Measurements from ENCODE around the gene HOXD3.

Gene HOXD3

DNA sequence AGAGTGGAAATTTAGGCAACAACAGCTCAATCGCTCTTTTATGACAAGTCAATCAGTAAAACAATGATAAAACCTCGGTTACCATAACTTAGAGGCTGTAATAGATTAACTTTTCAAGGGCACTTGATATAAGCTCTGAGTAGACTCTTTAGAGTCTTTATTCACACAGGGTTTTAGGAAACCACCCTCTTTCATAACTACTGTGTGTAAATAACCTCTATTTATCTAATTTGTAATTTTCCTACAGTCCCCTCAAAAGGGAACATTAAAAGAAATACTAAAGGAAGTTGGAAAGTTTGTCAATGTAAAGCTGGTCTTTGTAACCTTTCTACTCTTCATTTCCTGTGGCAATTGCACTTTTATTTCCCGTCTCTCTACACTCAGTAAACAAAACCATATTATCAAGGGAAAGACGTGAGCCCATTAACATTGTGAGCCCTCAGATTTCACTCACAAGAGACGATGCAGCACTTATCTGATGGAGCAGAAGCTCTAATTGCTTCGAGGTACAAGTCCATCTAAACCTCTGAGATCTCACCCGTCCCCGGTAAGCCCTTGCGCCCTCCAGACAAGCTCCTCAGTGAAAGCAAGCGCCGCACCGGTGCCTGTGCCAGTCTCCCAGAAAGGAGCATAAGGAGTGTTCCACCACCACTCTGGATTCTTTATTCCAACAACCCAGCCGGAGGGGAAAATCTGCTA lies 30.2 kb downstream of the HOXD3 start:
- no peak for DNase-seq
- in situ Hi-C loops (cut with MboI; ENCODE audit: low pct_unique_long_range_greater_than_20kb, low sequenced_read_pairs) = no loop called here

DNA sequence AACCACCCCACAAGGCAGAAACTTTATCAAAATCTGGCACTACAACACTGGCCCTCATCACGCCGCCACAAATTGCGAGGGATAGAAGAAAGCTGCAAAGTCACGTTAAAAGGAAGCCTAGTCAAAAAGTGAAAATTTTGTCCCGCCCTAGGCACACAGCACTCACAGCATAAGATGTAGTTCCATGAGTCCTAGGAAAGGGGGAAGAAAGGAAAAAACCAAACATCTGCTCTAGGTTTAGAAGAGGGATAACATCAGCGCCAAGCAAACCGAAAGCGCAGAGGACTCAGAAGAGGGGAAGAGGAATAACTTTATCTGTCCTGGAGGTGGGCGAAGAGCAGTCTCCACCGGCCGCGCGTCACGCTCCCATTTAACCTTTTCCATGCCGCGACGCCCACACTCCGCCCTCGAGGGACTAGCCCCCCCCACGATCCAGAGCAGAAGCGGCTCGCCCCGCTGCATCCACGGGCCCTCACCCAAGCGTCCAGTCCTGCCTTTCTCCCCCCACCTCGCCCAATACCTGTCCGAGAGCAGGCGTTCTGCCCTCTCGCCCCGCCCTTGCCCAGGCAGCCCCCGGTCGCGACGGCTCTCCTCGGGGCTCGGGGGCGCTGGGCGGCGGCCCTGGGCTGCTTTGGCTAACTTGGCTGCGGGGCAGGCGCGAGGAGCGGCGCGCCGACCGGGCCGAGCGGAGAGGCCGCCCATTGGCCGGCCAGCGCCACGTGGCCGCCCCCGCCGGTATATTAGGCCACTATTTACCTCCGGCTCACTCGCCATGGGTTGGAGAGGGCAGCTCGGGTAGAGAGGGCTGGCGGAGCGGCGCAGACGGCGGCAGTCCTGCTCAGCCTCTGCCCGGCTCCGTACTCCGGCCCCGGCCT lies 31.0 kb downstream of the HOXD3 start, which contains the start of gene HOXD1:
TSS of gene HOXD1 (plus strand) at position 770 of the 875 bp plus-strand sequence. CDS start 134 bp downstream, outside the sequence.
- DNase-seq = no peak
- in situ Hi-C loops (cut with MboI; ENCODE audit: low pct_unique_long_range_greater_than_20kb, low sequenced_read_pairs) = no loop called here

DNA sequence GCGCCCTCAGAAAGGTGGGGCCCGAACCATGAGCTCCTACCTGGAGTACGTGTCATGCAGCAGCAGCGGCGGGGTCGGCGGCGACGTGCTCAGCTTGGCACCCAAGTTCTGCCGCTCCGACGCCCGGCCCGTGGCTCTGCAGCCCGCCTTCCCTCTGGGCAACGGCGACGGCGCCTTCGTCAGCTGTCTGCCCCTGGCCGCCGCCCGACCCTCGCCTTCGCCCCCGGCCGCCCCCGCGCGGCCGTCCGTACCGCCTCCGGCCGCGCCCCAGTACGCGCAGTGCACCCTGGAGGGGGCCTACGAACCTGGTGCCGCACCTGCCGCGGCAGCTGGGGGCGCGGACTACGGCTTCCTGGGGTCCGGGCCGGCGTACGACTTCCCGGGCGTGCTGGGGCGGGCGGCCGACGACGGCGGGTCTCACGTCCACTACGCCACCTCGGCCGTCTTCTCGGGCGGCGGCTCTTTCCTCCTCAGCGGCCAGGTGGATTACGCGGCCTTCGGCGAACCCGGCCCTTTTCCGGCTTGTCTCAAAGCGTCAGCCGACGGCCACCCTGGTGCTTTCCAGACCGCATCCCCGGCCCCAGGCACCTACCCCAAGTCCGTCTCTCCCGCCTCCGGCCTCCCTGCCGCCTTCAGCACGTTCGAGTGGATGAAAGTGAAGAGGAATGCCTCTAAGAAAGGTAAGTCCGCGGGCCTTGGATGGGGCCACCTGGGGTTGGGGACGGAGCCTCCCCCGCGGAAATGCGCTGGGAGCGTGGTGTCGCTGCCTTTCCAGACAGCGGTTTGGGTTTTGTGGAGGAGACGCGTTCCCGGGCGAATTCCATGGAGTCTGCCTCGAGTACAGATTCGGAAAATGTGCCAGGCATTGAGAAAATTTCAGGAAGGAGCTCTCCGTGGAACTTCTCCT lies 31.9 kb downstream of the HOXD3 start:
- no peak for DNase-seq
- in situ Hi-C loops (cut with MboI; ENCODE audit: low pct_unique_long_range_greater_than_20kb, low sequenced_read_pairs) = no loop called here

DNA sequence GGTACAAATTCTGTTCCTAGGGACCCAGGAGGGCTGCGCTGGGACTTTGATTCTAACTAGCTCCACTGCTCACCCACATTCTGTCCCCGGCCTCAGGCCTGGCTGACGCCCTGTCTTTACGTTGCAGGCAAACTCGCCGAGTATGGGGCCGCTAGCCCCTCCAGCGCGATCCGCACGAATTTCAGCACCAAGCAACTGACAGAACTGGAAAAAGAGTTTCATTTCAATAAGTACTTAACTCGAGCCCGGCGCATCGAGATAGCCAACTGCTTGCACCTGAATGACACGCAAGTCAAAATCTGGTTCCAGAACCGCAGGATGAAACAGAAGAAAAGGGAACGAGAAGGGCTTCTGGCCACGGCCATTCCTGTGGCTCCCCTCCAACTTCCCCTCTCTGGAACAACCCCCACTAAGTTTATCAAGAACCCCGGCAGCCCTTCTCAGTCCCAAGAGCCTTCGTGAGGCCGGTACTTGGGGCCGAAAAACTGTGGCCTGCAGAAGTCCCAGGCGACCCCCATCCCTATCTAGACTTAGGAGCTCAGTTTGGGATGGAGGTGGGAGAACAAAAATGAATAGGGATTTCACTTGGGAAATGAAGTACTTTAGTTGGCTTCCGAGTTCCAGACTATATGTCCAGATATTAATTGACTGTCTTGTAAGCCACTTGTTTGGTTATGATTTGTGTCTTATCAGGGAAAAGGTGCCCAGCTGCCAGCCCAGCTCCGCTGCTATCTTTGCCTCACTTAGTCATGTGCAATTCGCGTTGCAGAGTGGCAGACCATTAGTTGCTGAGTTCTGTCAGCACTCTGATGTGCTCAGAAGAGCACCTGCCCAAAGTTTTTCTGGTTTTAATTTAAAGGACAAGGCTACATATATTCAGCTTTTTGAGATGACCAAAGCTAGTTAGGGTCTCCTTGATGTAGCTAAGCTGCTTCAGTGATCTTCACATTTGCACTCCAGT lies 32.9 kb downstream of the HOXD3 start:
- in situ Hi-C loops (cut with MboI; ENCODE audit: low pct_unique_long_range_greater_than_20kb, low sequenced_read_pairs) = no loop called here
- DNase-seq = no peak

DNA sequence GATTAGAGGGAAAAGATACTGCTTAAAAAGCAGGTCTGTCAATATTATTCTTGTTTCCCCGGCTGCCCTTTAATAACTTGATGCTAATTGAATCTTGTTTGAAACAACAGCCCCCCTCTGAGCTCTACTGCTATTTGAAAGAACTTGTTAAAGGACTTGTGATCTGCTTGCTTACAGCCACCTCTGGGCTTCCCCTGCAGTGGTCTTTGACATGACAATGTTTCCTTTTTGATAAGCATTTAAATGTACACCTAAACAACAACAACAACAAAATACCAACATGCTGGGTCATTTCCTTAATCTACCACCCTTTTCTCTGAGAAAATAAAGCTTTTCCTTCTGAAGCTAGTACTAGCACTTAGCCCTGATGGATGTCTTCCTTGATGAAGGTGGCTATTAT lies 35.2 kb downstream of the HOXD3 start:
- in situ Hi-C loops (cut with MboI; ENCODE audit: low pct_unique_long_range_greater_than_20kb, low sequenced_read_pairs) = no loop called here
- no peak for DNase-seq

DNA sequence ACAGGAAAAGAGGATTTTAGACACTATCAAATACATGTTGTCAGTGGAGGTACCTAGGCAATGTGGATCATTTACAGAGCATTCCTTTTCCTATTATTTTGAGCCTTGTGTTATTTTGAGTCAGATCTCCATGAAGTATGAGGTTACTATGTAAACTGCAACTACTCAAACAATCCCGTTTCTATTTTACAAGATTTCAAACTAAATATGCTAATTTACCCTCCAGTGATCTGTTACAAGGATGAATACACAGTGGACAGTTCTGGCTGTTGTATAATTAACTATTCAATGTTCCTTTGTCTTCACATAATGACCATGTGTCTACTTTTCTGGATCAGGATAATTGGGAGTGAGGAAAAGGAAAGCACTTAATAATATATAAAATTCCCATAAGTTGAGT lies 35.9 kb downstream of the HOXD3 start:
- in situ Hi-C loops (cut with MboI; ENCODE audit: low pct_unique_long_range_greater_than_20kb, low sequenced_read_pairs) = no loop called here
- no peak for DNase-seq

DNA sequence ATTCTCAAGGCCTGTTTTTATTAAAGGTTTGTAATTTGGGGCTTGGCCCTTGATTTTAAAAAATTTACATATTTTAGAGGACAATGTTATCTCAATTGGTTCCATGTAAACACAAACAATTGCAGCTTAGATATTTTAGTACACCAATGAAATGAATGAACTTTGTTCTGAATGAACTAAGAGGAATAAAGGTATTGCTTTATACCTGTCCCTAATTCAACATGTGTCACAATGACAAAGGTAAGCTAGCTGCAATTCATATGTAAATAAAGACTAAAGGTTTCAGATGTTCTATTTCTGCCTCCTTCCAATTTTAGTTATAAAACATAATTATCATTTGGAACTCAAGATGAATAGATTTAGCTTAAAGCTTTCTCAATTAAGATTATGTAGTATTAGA lies 42.8 kb downstream of the HOXD3 start:
- no peak for DNase-seq
- in situ Hi-C loops (cut with MboI; ENCODE audit: low pct_unique_long_range_greater_than_20kb, low sequenced_read_pairs) = no loop called here

DNA sequence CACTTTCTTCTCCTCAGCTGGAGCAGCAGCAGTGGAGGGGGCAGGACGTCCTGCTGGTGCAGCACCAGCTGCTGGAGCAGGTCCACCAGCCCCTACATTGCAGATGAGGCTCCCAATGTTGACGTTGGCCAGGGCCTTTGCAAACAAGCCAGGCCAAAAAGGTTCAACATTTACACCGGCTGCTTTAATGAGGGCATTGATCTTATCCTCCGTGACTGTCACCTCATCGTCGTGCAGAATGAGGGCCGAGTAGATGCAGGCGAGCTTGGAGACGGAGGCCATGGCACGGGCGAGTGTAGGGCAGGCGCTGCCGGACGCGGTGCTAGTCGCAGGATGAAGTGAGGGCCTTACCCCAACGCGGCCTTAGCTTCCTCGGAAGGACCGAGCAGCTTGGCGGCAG lies 43.9 kb downstream of the HOXD3 start:
- in situ Hi-C loops (cut with MboI; ENCODE audit: low pct_unique_long_range_greater_than_20kb, low sequenced_read_pairs) = no loop called here
- no peak for DNase-seq

DNA sequence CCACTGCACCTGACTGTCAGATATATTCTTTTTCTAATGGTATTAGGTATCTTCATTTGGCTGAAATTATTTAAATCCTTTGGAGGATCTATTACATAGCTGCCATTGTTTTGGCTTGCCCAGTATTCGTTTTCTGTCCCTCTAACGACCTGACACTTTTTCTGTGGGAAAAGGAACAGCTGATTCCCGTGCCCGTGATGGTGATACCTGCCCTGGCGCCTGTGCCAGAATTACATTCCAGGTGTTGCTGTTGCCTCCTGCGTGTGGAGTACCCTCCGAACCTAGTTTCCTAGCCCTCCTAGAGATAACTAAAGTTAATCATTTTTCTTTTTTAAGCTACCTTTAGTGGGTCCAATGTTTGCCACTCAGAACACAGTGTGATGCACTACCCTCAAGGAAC lies 45.4 kb downstream of the HOXD3 start:
- no peak for DNase-seq
- in situ Hi-C loops (cut with MboI; ENCODE audit: low pct_unique_long_range_greater_than_20kb, low sequenced_read_pairs) = no loop called here

DNA sequence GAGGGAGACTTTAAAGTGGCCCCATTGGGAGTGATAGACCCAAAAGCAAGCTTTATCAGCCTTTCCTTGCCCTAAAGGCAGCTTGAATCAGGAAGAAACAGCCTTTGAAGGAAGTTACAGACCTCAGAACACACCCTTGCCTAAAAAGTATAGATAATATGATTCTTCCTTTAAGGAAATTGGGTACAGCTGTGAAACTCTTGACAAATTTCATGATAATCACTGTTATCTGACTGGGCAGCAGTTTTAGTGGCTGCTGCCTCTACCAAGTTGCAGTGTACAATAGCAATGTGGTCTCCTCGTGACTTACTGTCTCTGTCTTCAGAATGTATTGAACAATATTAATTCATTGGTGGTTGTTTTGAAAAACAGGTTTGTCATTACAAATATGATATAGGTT lies 48.0 kb downstream of the HOXD3 start:
- in situ Hi-C loops (cut with MboI; ENCODE audit: low pct_unique_long_range_greater_than_20kb, low sequenced_read_pairs) = no loop called here
- no peak for DNase-seq

DNA sequence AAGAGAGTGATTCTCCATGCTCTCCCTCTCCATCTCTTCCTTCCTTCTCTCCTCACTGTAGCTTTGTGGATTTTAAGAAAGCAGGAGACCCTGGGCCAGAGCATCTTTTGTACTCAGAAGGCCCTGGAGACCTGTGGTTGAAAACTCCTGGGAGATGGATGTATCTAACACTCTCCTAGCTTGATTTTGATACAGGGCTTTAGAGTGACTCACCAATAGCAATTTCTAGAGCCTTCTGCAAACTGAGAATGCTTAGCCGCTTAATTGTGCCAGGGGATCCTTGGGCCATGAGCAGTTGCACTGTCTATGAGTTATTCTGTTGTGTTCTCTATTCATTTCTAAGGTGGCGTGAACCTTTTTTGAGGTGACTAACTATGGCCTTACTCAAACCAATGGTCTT lies 49.0 kb downstream of the HOXD3 start:
- no peak for DNase-seq
- in situ Hi-C loops (cut with MboI; ENCODE audit: low pct_unique_long_range_greater_than_20kb, low sequenced_read_pairs) = no loop called here

DNA sequence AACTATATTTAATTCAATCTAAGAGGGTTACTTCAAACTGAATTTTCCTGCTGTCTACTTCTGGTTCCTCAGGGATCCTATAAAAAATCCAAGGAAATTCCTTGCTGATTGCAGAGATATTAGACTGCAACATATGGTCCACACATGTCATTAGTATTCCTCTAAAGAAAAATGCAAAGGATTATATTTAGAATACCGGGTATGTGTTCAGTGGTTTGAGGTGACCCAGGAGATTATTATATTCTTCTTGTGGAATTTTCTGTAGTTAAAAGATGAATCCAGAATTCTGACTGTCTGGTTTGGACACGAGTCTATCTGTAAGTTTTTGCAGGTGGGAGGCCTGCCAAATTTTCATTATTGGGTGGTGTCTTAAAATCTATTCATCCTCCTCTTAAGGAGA lies 49.6 kb downstream of the HOXD3 start:
- in situ Hi-C loops (cut with MboI; ENCODE audit: low pct_unique_long_range_greater_than_20kb, low sequenced_read_pairs) = no loop called here
- DNase-seq = no peak

DNA sequence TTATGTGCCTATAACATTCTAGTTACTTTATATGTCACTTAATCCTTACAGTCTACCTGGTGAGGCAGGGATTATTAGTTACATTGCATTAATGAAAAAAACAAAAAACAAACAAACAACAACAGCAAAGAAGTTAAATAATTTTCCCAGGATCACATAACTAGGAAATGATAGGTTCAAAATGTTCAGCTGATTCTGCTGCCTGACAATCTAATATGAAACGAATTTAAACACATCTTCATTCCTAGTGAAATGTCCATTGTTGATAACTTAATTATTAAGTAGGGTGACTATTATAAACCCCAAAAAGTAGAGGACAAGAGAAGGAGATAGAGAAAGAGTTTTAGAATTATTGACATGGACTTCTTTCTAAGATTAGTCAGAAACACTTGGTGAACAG lies 54.0 kb downstream of the HOXD3 start:
- in situ Hi-C loops (cut with MboI; ENCODE audit: low pct_unique_long_range_greater_than_20kb, low sequenced_read_pairs) = no loop called here
- DNase-seq = no peak

DNA sequence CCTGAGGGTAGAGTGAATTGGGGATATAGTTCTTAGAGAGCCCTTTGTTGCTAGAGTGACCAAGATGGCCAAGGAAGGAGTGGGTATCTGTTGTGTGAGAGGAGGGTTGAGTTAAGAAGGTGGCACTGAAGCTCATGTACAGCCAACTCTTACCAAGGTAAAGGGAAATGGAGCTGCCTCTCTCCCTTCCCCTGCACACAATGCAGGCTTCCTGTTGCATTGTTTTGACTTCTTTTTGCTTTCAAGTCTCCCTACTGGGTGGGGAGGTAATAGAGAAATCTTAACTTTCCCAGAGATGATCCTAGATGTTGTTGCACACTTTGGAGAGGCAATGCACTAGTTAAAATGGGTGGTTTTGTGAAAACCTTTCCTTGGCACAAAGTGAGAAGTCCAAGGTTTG lies 55.2 kb downstream of the HOXD3 start:
- no peak for DNase-seq
- in situ Hi-C loops (cut with MboI; ENCODE audit: low pct_unique_long_range_greater_than_20kb, low sequenced_read_pairs) = no loop called here

DNA sequence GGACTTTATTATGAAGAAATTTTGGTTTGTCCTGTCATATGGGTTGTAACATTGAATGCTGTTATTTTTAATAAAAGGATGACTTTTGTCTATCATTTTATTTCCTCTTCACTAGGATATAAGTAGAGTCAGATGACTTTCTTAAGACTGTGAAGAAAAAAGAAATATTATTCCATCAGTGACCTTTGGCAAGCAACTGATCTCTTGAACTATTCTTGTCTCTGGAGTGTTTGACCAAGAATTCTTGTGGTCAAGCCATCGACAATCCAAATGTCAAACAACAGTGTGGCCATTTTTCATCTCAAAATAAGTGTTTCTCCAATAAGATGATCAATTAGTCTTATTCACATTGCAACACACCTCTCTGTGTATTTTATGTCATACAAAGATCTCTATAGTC lies 56.3 kb downstream of the HOXD3 start:
- in situ Hi-C loops (cut with MboI; ENCODE audit: low pct_unique_long_range_greater_than_20kb, low sequenced_read_pairs) = no loop called here
- no peak for DNase-seq
